B cell (primary cell): ENCODE data around the gene GPR3. TPM values are rescaled to one million over a fixed set of nuclear protein-coding genes. Genes with fewer than 3 reads are reported as not detected.
A peak's percentile ranks its signal among the peaks of the same experiment; 100 is the strongest.

Experiments used
- ATAC-seq: fragments of 200-7000 bp; cut with Tn5 transposase; one replicate; pipeline ENCODE4 v1.10.0; 2021; ENCODE audit warnings: low read depth, mild to moderate bottlenecking, moderate number of reproducible peaks, moderate library complexity
- CTCF ChIA-PET: fragments of 350-600 bp; sonication (Branson Sonifier 250); formaldehyde crosslinking; loops from one replicate; lab custom pipeline; 2021; ENCODE audit warnings: antibody characterized with exemption, inconsistent platforms; lab: Charles Lee
- POLR2A ChIA-PET: fragments of 350-600 bp; sonication (Branson Sonifier 250); formaldehyde crosslinking; loops from one replicate; lab custom pipeline; 2021; ENCODE audit warnings: antibody characterized with exemption; lab: Charles Lee
- DNase-seq: peaks from one replicate; pipeline ENCODE4 v3.0.0; 2013
- H2AFZ ChIP-seq: 2 replicates; pipeline ENCODE4 v1.6.1; 2012; ENCODE audit warnings: mild to moderate bottlenecking, low read depth, low read length; ENCODE audit not compliant: insufficient read depth, poor library complexity, severe bottlenecking
- H3K27ac ChIP-seq, 2 donors: 1 replicate in 1 of 2; 2 replicates in 1 of 2; pipeline ENCODE4 v1.5.1; 2012 to 2013; ENCODE audit warnings: low read length in 2 of 2, mild to moderate bottlenecking in 2 of 2, moderate library complexity in 1 of 2
- H3K27me3 ChIP-seq, 4 experiments: fragments of 200-600 bp in 1 of 4; sonication (generic) in 1 of 4; replicated peaks in 1 of 4; 1 replicate in 2 of 4; 2 replicates in 2 of 4; pipeline versions ENCODE4 v1.6.1 to v1.7.0; 2013 to 2016; ENCODE audit warnings: low read length in 3 of 4, mild to moderate bottlenecking in 2 of 4, mixed read lengths in 1 of 4, moderate library complexity in 1 of 4; ENCODE audit not compliant: insufficient read depth in 4 of 4, control insufficient read depth in 3 of 4; ENCODE audit errors: control extremely low read depth in 1 of 4
- H3K36me3 ChIP-seq, 2 experiments: replicated peaks in 1 of 2; 1 replicate in 1 of 2; 2 replicates in 1 of 2; pipeline versions ENCODE4 v1.6.1 to v1.7.1; 2013; ENCODE audit warnings: low read length in 1 of 2; ENCODE audit not compliant: insufficient read depth in 2 of 2, control insufficient read depth in 1 of 2; ENCODE audit errors: control extremely low read depth in 1 of 2, extremely low read depth in 1 of 2
- H3K4me1 ChIP-seq, 2 donors: fragments of 200-600 bp in 1 of 2; sonication (generic) in 1 of 2; 1 replicate in 1 of 2; 2 replicates in 1 of 2; pipeline versions ENCODE4 v1.5.1 to v1.6.1; 2013 to 2017; ENCODE audit warnings: low read length in 2 of 2; ENCODE audit not compliant: control insufficient read depth in 2 of 2, insufficient read depth in 2 of 2
- H3K4me2 ChIP-seq: replicated peaks from 2 replicates; pipeline ENCODE3; 2012; ENCODE audit warnings: mild to moderate bottlenecking, low read depth, low read length; ENCODE audit not compliant: poor library complexity, severe bottlenecking
- H3K4me3 ChIP-seq, 5 experiments: fragments of 200-600 bp in 1 of 5; sonication (generic) in 1 of 5; 1 replicate in 3 of 5; 2 replicates in 2 of 5; pipeline versions ENCODE4 v1.5.1 to v1.7.0; 2011 to 2016; ENCODE audit warnings: low read length in 4 of 5, mild to moderate bottlenecking in 4 of 5, low read depth in 2 of 5, control low read depth in 1 of 5, moderate library complexity in 1 of 5; ENCODE audit not compliant: insufficient read depth in 1 of 5; ENCODE audit errors: control extremely low read depth in 1 of 5, extremely low read depth in 1 of 5
- H3K79me2 ChIP-seq: fragments of 200-600 bp; sonication (generic); one replicate; pipeline ENCODE4 v1.6.0; 2016; ENCODE audit warnings: low read length; ENCODE audit not compliant: control insufficient read depth, insufficient read depth
- H3K9ac ChIP-seq: fragments of 200-600 bp; sonication (generic); 2 replicates; pipeline ENCODE4 v1.6.1; 2017; ENCODE audit warnings: mild to moderate bottlenecking, low read length, moderate library complexity
- H3K9me3 ChIP-seq, 3 donors: one replicate each; pipeline versions ENCODE4 v1.6.1 to v1.7.1; 2013; ENCODE audit warnings: low read length in 2 of 3; ENCODE audit not compliant: control insufficient read depth in 2 of 3, insufficient read depth in 1 of 3; ENCODE audit errors: control extremely low read depth in 1 of 3
- H4K20me1 ChIP-seq: 2 replicates; pipeline ENCODE4 v1.6.0; 2012; ENCODE audit warnings: mild to moderate bottlenecking, low read length; ENCODE audit not compliant: insufficient read depth, control insufficient read depth, poor library complexity, severe bottlenecking
- H3K27ac Mint-ChIP-seq: one replicate; pipeline ENCODE4 v1.8.0; 2021; ENCODE audit warnings: mixed read lengths
- H3K27me3 Mint-ChIP-seq: one replicate; pipeline ENCODE4 v1.8.0; 2021; ENCODE audit warnings: mixed read lengths
- H3K4me1 Mint-ChIP-seq: one replicate; pipeline ENCODE4 v1.8.0; 2021; ENCODE audit warnings: mixed read lengths
- H3K4me3 Mint-ChIP-seq: one replicate; pipeline ENCODE4 v1.8.0; 2021; ENCODE audit warnings: mixed read lengths
- H3K9me3 Mint-ChIP-seq: one replicate; pipeline ENCODE4 v1.8.0; 2022; ENCODE audit warnings: mixed read lengths; ENCODE audit not compliant: insufficient read depth
- CTCF ChIP-seq: fragments of 200-600 bp; IDR thresholded peaks from one replicate; pipeline ENCODE4 v1.8.0; 2022; ENCODE audit warnings: antibody characterized with exemption, mild to moderate bottlenecking
- EZH2 ChIP-seq: IDR thresholded peaks from 2 replicates; pipeline ENCODE4 v1.6.1; 2012; ENCODE audit warnings: borderline replicate concordance, low read depth, mild to moderate bottlenecking, moderate library complexity, low read length; ENCODE audit not compliant: insufficient read depth, poor library complexity, severe bottlenecking
- WGBS: methylation state at CpG from one replicate; pipeline ENCODE4 v1.1.5; 2013; ENCODE audit warnings: missing lambda C conversion rate; ENCODE audit not compliant: insufficient coverage; 5-methylcytosine and 5-hydroxymethylcytosine counted together
- intact Hi-C: fragments of 100-400 bp; cut with micrococcal nuclease; formaldehyde crosslinking; loops from one replicate; pipeline ENCODE4 v1.10.0; 2022
- polyA plus RNA-seq: library from polyadenylated mRNA; depleted of rRNA; stranded (reverse); fragments of >200 nt; gene quantifications from 2 replicates; pipeline ENCODE4 v1.2.3, GENCODE V29; 2012
- total RNA-seq, 2 donors: library from RNA; stranded (reverse); fragments of 120-200 nt in 1 of 2; gene quantifications; 1 replicate in 1 of 2; 2 replicates in 1 of 2; pipeline versions ENCODE4 v1.2.3 to v1.2.4, GENCODE V29; 2013 to 2022

GPR3 gene
- total and polyA plus RNA-seq, 2 donors (not counting 1 experiment from before 2014, with no cell fraction given): 3.3 TPM; not detected in 1

- intact Hi-C loops: loop anchor here (1.0 to 10.0 kb wide), 4 partner anchors 157 to 292 kb away; partner anchors contain the start of genes AHDC1 and WDTC1
- H3K4me3 ChIP-seq: peak overlapping the region in 3 of 5 experiments; percentile 39 to 60 (median 59)
- H3K27me3 Mint-ChIP-seq: peaks cover 3% of the 10 kb centered on the region
- ChIA-PET CTCF (interaction anchor here (0.7 to 9.4 kb wide), 23 partner anchors 10 to 394 kb away, joined by 3 to 297 read pairs (median 6); partner anchors contain the start of genes MAP3K6 and SYTL1), POLR2A (no interaction called here)
- no peak overlapping the region for H3K27ac ChIP-seq
- peaks cover 22% of the 10 kb centered on the region for H3K4me1 Mint-ChIP-seq
- no peaks in the 10 kb centered on the region for H4K20me1 ChIP-seq
- WGBS: 11% methylated on average over 13 of the region's 13 CpGs
- peak overlapping the region; percentile 96 for H3K4me2 ChIP-seq
- DNase-seq: peak; percentile 66
- no peak for ATAC-seq
- no peaks in the 10 kb centered on the region for H3K79me2 ChIP-seq
- no peaks in the 10 kb centered on the region for H3K36me3 ChIP-seq
- H2AFZ ChIP-seq: peak overlapping the region; percentile 75
- no peaks in the 10 kb centered on the region for H3K27me3 ChIP-seq
- peak overlapping the region; percentile 81 for H3K4me3 Mint-ChIP-seq
- peak overlapping the region; percentile 67 for H3K27ac Mint-ChIP-seq
- H3K9me3 Mint-ChIP-seq: no peaks in the 10 kb centered on the region
- no peaks in the 10 kb centered on the region for H3K9me3 ChIP-seq
- no peak for TF ChIP-seq CTCF
- TF ChIP-seq EZH2: no peak
- peaks cover 12 to 24% of the 10 kb centered on the region in 2 donors for H3K4me1 ChIP-seq
- peak overlapping the region; percentile 52 for H3K9ac ChIP-seq
These were observed 819 bp upstream of the GPR3 start for GRCh38 chr1:27391511-27392095.
